AG04449 (cell line): ENCODE measurements around the gene GAP43.

Experiments
- CTCF ChIA-PET: fragments of 350-600 bp; formaldehyde crosslinking; extraction: SDS; loops from one replicate; lab custom pipeline; 2021; ENCODE audit warnings: antibody characterized with exemption; lab: Yijun Ruan, JAX
- POLR2A ChIA-PET: fragments of 400-600, 350-600 bp; formaldehyde crosslinking; extraction: SDS; loops from one replicate; lab custom pipeline; 2020; ENCODE audit warnings: antibody characterized with exemption, inconsistent platforms; lab: Yijun Ruan, JAX
- DNase-seq: peaks from one replicate; pipeline ENCODE4 v3.0.0-alpha.2; 2010; ENCODE audit warnings: low read depth, low spot score
- H3K4me3 ChIP-seq: 2 replicates; pipeline ENCODE4 v1.5.1; 2011; ENCODE audit warnings: low read depth, mild to moderate bottlenecking, control low read depth, low read length
- CTCF ChIP-seq: IDR thresholded peaks from one replicate; pipeline ENCODE4 v1.5.1; 2011; ENCODE audit warnings: mild to moderate bottlenecking, moderate library complexity, low read length, control low read depth, inconsistent platforms; ENCODE audit not compliant: insufficient read depth; ENCODE audit errors: missing control alignments

GAP43 gene

DNA sequence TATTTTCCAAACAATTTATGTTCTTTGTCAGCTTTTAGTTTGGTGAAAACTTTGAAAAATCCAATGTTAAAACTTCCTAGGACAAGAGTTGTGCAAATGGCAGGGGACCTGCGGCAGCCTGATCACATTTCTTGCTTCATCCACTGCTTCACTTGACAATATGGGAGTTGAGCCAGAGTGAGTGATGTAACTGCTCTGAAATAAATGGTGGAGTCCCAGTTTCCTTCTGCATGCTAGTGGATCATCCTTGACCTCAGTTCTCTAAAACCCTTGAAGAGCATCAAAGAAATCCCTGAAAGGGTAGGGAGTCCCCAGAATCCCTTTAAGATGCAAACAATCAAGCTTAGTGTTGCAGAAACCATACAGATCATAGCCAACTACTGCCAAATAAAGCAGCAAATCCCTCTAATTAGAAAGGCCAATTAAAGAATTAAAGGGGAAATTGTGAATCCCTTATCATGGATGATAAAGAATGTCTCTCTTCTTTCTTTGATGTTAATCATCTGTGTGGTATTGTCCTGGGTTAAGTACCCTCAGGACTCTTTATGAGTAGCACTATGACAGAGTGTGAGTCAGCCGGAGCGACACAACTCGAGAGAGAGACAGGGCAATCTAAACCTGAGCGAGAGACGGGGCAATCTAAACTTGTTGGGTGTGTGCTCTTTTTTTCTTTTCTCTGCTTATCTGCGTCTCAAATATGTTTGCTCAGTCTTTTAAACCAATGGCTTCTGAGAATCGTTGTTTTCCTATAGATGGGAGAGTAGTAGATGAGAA lies 41.8 kb upstream of the GAP43 start:
- no peak for TF ChIP-seq CTCF
- no peak for DNase-seq
- ChIA-PET CTCF (no interaction called here), POLR2A (interaction anchor here (0.5 kb wide), 1 partner anchor 436 kb away, joined by 4 read pairs; no protein-coding TSS in a partner anchor)
- H3K4me3 ChIP-seq = no peak overlapping the region

DNA sequence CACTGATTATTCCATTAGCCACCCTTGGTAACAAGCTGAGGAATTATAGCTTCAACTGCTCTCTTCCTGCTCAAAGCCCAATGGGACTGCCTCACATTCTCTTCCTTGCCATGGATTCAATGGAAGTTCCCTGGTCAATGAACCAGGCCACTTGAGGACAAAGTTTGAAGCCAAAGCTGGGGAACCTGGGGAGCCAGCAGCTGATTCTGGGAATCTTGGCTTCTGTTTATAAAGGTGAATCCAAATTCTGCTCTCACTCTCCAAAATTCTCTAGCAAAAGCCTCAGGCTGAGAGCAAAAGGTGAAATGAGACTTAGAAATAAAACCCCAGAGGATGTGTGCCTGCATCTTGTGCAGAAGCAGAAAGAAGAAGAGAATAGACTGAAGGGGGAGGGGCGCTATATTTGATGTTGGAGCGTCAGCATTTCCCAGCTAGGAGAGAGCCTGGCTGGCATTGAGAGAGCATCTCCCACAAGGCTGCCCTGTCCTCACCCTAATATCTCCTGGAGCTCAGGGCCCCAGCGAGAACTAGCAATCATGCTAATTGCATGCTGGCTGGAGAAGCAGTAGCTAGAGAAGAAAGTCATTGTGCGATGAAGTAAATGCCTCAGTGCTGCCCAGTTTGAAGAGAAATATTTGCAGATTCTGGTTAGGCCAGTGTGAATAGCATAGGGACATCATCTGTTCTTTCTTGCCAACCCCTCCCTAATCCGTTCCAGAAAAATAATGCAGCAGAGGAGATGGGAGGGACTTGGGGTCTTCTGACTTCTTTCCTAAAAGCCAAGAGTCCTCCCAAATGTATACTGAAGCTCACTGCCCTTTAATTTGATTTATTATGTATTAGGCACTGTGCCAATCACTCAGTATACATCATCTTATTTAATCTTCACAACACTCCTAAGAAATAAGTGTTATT lies 34.9 kb upstream of the GAP43 start:
- ChIA-PET CTCF (interaction anchor here (0.7 kb wide), 1 partner anchor 371 kb away, joined by 3 read pairs; no protein-coding TSS in a partner anchor), POLR2A (no interaction called here)
- no peak for TF ChIP-seq CTCF
- DNase-seq = no peak
- no peak overlapping the region for H3K4me3 ChIP-seq

- no peak overlapping the region for H3K4me3 ChIP-seq
- CTCF ChIA-PET = interaction anchor here (1.0 kb wide), 1 partner anchor 373 kb away, joined by 3 read pairs; no protein-coding TSS in a partner anchor
- TF ChIP-seq CTCF = no peak
- POLR2A ChIA-PET = no interaction called here
- DNase-seq = no peak
Measured at GRCh38 chr3:115590873-115591272, 32.4 kb upstream of the GAP43 start.

DNA sequence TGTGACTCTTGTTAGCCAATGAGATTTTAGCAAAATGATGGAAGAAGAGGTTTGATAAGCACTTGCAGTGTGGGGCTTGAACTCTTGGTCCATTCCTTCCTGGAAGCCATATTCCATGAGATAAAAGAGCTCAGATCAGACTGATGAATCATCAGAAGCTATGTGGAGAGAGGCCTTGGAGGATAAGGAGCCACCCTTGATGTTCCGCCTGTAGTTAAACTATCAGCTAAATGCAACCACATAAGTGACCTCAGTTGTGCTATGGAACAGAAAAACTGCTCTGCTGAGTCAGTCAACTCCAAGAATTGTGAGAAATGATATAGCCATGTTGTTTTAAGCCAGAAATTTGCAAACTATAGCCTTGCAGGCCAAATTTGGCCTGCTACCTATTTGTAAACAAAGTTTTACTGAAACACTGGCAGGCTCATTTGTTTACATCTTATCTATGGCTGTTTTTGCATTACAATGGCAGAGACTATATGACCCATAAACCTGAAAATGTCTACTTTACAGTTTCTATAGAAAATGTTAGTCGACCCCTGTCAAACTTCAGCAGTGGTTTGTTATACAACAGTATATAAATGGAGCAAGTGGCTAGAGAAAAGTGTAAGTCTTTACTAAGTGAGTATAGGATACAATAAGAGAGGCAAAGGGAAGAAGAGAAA lies 27.6 kb upstream of the GAP43 start:
- peak; percentile 16 for DNase-seq
- CTCF ChIA-PET = no interaction called here
- no peak overlapping the region for H3K4me3 ChIP-seq
- TF ChIP-seq CTCF = no peak
- POLR2A ChIA-PET = no interaction called here

- DNase-seq = no peak
- no peak for TF ChIP-seq CTCF
- ChIA-PET POLR2A (no interaction called here), CTCF (interaction anchor here (1.2 kb wide), 1 partner anchor 12 kb away, joined by 3 read pairs; no protein-coding TSS in a partner anchor)
- H3K4me3 ChIP-seq = no peak overlapping the region
Measured at GRCh38 chr3:115598216-115598615, 25.1 kb upstream of the GAP43 start.
